ENCODE data around the gene RFC1. TPM values are rescaled to one million over a fixed set of nuclear protein-coding genes. Genes with fewer than 3 reads are reported as not detected.

The RFC1 gene, protein sequence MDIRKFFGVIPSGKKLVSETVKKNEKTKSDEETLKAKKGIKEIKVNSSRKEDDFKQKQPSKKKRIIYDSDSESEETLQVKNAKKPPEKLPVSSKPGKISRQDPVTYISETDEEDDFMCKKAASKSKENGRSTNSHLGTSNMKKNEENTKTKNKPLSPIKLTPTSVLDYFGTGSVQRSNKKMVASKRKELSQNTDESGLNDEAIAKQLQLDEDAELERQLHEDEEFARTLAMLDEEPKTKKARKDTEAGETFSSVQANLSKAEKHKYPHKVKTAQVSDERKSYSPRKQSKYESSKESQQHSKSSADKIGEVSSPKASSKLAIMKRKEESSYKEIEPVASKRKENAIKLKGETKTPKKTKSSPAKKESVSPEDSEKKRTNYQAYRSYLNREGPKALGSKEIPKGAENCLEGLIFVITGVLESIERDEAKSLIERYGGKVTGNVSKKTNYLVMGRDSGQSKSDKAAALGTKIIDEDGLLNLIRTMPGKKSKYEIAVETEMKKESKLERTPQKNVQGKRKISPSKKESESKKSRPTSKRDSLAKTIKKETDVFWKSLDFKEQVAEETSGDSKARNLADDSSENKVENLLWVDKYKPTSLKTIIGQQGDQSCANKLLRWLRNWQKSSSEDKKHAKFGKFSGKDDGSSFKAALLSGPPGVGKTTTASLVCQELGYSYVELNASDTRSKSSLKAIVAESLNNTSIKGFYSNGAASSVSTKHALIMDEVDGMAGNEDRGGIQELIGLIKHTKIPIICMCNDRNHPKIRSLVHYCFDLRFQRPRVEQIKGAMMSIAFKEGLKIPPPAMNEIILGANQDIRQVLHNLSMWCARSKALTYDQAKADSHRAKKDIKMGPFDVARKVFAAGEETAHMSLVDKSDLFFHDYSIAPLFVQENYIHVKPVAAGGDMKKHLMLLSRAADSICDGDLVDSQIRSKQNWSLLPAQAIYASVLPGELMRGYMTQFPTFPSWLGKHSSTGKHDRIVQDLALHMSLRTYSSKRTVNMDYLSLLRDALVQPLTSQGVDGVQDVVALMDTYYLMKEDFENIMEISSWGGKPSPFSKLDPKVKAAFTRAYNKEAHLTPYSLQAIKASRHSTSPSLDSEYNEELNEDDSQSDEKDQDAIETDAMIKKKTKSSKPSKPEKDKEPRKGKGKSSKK
- total RNA-seq (2022; extraction: Qiagen RNA extraction; ENCODE audit: low read depth), result 17.3 to 26.9 TPM (median 19.2 TPM) in 5 replicates

DNA sequence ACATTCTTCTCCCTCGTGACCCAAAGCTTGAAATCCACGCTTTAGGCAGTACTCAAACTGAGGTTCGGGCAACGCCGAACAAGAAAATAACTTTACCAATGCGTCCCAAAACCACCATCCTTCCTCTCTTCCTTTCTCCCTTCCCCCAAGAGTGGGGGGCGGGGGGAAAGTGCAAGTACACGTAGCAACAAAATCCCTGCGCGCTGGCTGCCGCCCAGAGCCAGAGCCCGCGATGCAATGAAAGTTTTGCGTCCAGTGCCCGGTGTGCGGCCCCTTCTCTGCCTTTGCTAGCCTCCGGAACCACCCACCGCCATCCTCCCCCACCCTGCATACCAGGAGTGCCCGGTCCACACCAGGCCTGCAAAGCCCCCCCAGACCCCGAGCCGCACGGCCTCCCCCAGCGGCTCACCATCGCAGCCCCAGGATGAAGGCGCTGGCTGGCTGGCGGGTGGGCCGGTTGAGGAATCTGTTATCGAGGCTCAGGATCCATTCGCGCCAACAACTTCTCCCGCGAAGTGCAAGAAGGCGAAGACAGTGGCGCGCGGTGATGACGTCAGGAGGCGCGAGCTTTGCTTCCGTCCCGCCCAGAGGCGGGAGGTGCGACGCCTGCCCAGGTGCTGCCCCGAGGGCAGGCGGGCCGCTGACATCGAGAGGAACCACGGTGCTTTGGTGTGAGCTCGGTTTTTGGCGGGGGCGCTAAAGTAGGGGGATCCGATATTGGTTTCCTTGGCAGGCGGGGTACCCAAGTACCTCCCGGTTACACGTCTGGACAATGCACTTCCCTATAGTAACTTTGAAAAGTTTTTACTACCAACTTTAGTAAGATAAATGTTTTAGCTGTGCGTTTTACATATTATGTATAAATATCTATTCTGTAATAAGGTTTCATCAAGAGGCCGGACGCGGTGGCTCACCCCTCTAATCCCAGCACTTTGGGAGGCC lies at the start of gene RFC1:
Gene RFC1 (minus strand): TSS at position 533 of the 942 bp plus-strand sequence. CDS start 121 bp downstream, at position 412.

DNA sequence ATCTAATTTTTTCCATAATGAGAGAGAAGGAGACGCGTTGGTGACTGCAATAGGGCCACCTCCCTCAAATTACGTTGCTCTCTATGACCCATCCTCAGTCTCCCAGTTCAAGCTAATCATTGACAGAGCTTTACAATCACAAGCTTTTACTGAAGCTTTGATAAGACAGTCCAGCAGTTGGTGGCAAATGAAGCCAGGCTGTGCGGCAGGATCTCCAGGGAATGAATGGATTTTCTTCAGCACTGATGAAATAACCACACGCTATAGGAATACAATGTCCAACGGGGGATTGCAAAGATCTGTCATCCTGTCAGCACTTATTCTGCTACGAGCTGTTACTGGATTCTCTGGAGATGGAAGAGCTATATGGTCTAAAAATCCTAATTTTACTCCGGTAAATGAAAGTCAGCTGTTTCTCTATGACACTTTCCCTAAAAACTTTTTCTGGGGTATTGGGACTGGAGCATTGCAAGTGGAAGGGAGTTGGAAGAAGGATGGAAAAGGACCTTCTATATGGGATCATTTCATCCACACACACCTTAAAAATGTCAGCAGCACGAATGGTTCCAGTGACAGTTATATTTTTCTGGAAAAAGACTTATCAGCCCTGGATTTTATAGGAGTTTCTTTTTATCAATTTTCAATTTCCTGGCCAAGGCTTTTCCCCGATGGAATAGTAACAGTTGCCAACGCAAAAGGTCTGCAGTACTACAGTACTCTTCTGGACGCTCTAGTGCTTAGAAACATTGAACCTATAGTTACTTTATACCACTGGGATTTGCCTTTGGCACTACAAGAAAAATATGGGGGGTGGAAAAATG lies 40.8 kb upstream of the RFC1 start, which contains the start of gene KLB:
Gene KLB (plus strand): TSS at position 168 of the 821 bp plus-strand sequence. CDS start 20 bp downstream, at position 188.

Other genes starting within 250 kb of the RFC1 start
- 7.5 to 11.3 TPM (median 10.1 TPM) in 5 replicates for gene WDR19, start 183.8 kb downstream of the RFC1 start, total RNA-seq (2022; extraction: Qiagen RNA extraction; ENCODE audit: low read depth)
- 0.07 to 0.13 TPM (median 0.09 TPM) in 5 replicates for gene KLB, start 40.6 kb upstream of the RFC1 start, total RNA-seq (2022; extraction: Qiagen RNA extraction; ENCODE audit: low read depth)
- 865 to 1,711 TPM (median 913 TPM) in 5 replicates for gene RPL9, start 92.6 kb upstream of the RFC1 start, total RNA-seq (2022; extraction: Qiagen RNA extraction; ENCODE audit: low read depth)
- 10.5 to 13.3 TPM (median 11.2 TPM) in 5 replicates for gene LIAS, start 92.7 kb upstream of the RFC1 start, total RNA-seq (2022; extraction: Qiagen RNA extraction; ENCODE audit: low read depth)
- 274 to 474 TPM (median 292 TPM) in 5 replicates for gene UGDH, start 161.1 kb upstream of the RFC1 start, total RNA-seq (2022; extraction: Qiagen RNA extraction; ENCODE audit: low read depth)